DND-41 (cell line): ENCODE measurements around the gene CYP2S1.

ENCODE experiments used
- CTCF ChIP-seq: IDR thresholded peaks from 2 replicates; pipeline ENCODE4 v1.5.1; 2012; ENCODE audit warnings: borderline replicate concordance, low read length, moderate library complexity, mild to moderate bottlenecking; ENCODE audit not compliant: poor library complexity, severe bottlenecking; ENCODE audit errors: extremely low read depth
- EZH2 ChIP-seq: IDR thresholded peaks from 3 replicates; pipeline ENCODE4 v1.6.1; 2012; ENCODE audit warnings: borderline replicate concordance, low read depth, mild to moderate bottlenecking, moderate library complexity, low read length, inconsistent platforms; ENCODE audit not compliant: severe bottlenecking

DNA sequence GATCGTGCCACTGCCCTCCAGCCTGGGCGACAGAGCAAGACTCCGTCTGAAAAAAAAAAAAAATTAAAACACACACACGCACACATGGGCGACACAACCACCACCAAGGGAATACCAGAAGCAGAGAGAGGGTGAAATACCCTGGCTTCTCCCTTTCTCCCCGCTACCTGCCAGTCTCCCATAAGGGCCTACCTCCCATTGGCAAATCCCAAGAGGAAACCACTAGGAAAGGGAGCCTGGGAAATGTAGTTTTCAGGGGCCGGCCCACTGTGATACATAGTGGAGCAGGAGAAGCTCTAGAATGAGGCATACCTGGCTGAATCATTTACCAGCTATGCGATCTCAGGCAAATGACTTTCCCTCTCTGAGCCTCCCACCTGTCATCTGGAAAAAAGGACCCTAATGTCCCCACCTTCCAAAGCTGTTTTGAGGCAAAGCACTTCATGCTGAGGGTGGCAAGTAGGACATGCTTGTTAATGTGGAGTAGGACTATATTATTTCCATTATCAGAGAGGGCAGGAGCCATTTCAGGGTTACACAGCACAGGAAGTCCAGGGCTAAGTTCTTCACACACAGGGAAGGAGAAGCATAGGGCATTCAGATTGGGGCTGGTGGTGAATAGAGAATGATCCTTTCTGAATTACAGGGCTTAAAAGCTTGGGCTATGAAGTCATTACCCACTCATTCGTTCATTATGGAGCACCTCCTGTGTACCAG is 56.8 kb downstream of the CYP2S1 start:
- TF ChIP-seq CTCF: no peak
- no peak for TF ChIP-seq EZH2
